Mucosa of gallbladder (tissue), 1 donor: ENCODE results near the gene SLC27A1. TPM values are rescaled to one million over a fixed set of nuclear protein-coding genes. Genes with fewer than 3 reads are reported as not detected.

Source experiments
- DNase-seq: peaks from one replicate; pipeline ENCODE4 v3.0.0-alpha.2; 2020; ENCODE audit warnings: low spot score
- total RNA-seq: library from RNA; stranded (reverse); gene quantifications from one replicate; pipeline ENCODE4 v1.2.1, GENCODE V29; 2021
- donor health status: DM: no; HTN: no; CAD: no.

Gene SLC27A1
- 37.1 TPM for total RNA-seq

GRCh38 chr19:17470068-17470841 is at the start of gene SLC27A1:
Gene SLC27A1, plus strand, starts transcription at chr19:17470524. Its CDS starts 17 bp downstream, at chr19:17470541.
- peak; percentile 99 for DNase-seq

- no peak for DNase-seq
These were observed 48.4 kb upstream of the SLC27A1 start for GRCh38 chr19:17421942-17422341.

- no peak for DNase-seq
These were observed 46.7 kb upstream of the SLC27A1 start for GRCh38 chr19:17423429-17424208.

- no peak for DNase-seq
These were observed 45.5 kb upstream of the SLC27A1 start for GRCh38 chr19:17424743-17425365.

GRCh38 chr19:17429641-17430113 is 40.6 kb upstream of the SLC27A1 start:
- DNase-seq: no peak

GRCh38 chr19:17431417-17431816 is 38.9 kb upstream of the SLC27A1 start:
- DNase-seq: no peak

GRCh38 chr19:17435218-17435617 is 35.1 kb upstream of the SLC27A1 start:
- no peak for DNase-seq

- DNase-seq: no peak
These were observed 34.0 kb upstream of the SLC27A1 start for GRCh38 chr19:17436094-17436873.

GRCh38 chr19:17436874-17437267 is 33.5 kb upstream of the SLC27A1 start:
- no peak for DNase-seq

GRCh38 chr19:17441241-17442021 is 28.9 kb upstream of the SLC27A1 start:
- no peak for DNase-seq

- DNase-seq: no peak
These were observed 24.7 kb upstream of the SLC27A1 start for GRCh38 chr19:17445526-17446165.

- DNase-seq: no peak
These were observed 22.6 kb upstream of the SLC27A1 start for GRCh38 chr19:17447704-17448130.

GRCh38 chr19:17448131-17448967 is 22.0 kb upstream of the SLC27A1 start, which contains the start of gene TMEM221:
Gene TMEM221, minus strand, starts transcription at chr19:17448668. Its CDS starts 206 bp downstream, at chr19:17448462.
- DNase-seq: no peak

- no peak for DNase-seq
These were observed 19.9 kb upstream of the SLC27A1 start for GRCh38 chr19:17450264-17451075.

GRCh38 chr19:17451820-17452219 is 18.5 kb upstream of the SLC27A1 start:
- no peak for DNase-seq

- no peak for DNase-seq
These were observed 15.7 kb upstream of the SLC27A1 start for GRCh38 chr19:17454576-17455071.

GRCh38 chr19:17455308-17456123 is 14.8 kb upstream of the SLC27A1 start:
- no peak for DNase-seq
